ENCODE measurements around the gene CCNY.

- TF ChIP-seq CTCF (IDR thresholded peaks at IDR 0.05; ENCODE audit: low read length) (no peak), EZH2phosphoT487 (IDR thresholded peaks at IDR 0.05; ENCODE audit: low read length) (no peak)
These were observed 234.1 kb downstream of the CCNY start for GRCh38 chr10:35570397-35570796.

Measured in MM.1S (cell line).